Suppressor macrophage treated with lipopolysaccharide for 4 hours (primary cell): ENCODE results near the gene NCOA1.
A peak's percentile ranks its signal among the peaks of the same experiment; 100 is the strongest.
"Not testable (repeated sequence)": the region's sequence is repeated elsewhere in the genome, so short reads cannot be mapped to it uniquely, and the experiment has no call there.

Source experiments
- DNase-seq: peaks from one replicate; pipeline ENCODE4 v3.0.0-alpha.2; 2020

The NCOA1 gene

DNA sequence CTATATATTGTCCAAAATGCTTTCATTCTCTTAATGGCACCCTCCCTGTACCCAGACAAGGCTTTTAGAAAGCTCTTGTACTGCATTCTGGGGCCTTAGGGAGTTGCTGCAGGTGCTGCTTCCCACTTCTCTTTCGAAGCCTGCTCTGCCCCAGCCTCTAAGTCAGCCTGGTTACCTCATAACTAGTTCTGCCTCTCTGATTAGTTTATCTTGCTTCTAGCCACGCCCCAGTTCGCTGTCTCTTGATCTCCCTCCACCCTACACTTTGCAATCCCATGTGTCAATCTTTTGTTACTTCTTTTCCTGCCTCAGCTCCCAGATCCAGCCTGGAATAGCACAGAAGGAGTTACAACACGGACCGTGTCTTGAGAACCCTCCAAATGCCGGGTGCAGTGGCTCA lies 13.8 kb upstream of the NCOA1 start:
- DNase-seq: no peak

GRCh38 chr2:24478243-24478642 lies 12.8 kb upstream of the NCOA1 start:
- DNase-seq: no peak

GRCh38 chr2:24480245-24480644 lies 10.8 kb upstream of the NCOA1 start:
- DNase-seq: no peak

- DNase-seq: peak; percentile 89
These were observed 8.6 kb upstream of the NCOA1 start for GRCh38 chr2:24482251-24482971.

DNA sequence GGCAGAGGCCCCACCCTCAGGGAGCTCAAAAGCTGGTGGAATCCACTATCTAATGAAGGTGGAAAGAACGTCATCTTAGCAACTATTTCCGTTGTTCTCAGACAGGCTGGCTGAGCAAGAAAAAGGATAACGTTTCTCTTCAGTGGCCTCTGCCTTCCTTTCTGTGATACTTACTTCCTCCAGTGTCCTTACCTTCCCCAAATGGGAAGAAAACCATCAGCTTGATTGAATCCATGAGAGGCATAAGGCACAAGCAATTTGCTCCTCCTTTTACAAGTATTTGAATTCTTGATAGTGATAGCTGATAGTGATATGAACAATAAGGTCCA lies 8.1 kb upstream of the NCOA1 start:
- DNase-seq: no peak

DNA sequence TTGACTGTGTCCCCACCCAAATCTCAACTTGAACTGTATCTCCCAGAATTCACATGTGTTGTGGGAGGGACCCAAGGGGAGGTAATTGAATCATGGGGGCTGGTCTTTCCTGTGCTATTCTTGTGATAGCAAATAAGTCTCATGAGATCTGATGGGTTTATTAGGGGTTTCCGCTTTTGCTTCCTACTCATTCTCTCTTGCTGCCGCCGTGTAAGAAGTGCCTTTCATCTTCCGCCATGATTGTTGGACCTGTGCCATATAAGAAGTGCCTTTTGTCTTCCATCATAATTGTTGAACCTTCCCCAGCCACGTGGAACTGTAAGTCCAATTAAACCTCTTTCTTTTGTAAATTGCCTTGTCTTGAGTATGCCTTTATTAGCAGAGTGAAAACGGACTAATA lies 6.4 kb upstream of the NCOA1 start:
- not testable (repeated sequence) for DNase-seq

DNA sequence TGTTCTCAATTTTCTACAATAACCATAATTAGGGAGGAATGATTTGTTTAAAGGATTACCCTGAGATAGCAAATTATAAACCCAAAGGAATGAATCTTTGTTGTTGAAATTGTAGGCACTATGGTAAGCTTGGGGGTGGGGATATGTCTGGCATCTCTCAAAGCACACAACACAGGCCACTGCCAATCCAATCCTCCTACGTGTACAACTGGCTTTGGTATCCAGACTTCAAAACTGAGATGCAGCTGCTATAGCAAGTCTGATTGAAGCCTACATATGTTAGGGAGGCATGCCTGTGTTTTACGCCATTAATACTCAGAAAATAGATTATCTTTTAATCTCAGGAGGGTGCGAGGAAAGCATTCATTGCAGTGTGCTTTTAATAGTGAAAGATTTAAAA lies 5.9 kb upstream of the NCOA1 start:
- DNase-seq: no peak

- DNase-seq: no peak
These were observed 4.3 kb upstream of the NCOA1 start for GRCh38 chr2:24486636-24487205.

- DNase-seq: no peak
These were observed 1.4 kb upstream of the NCOA1 start for GRCh38 chr2:24489465-24490180.

DNA sequence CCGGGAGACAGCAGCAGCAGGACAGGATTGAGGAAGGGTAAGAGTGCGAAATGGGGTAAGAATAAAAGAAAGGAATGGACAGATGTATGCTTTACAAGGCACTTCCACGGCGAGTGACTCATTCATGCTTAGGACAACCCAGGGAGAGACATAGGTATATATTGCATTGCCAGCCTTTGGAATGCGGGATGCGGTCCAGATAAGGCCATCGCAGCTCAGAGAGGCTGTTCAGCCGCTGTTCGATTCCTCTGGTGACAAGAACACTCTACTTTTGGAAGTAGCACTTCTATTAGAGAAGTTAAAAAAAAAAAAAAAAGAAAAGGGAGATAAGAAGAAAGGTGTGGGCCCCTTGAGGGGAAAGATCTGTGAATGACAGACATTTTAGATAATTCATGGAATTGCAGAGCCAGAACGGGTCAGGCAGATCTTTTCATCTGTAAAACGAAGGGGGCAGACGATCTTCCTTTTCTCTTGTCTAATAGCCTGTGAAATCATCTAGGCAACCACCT lies 819 bp upstream of the NCOA1 start:
- DNase-seq: peak; percentile 20

DNA sequence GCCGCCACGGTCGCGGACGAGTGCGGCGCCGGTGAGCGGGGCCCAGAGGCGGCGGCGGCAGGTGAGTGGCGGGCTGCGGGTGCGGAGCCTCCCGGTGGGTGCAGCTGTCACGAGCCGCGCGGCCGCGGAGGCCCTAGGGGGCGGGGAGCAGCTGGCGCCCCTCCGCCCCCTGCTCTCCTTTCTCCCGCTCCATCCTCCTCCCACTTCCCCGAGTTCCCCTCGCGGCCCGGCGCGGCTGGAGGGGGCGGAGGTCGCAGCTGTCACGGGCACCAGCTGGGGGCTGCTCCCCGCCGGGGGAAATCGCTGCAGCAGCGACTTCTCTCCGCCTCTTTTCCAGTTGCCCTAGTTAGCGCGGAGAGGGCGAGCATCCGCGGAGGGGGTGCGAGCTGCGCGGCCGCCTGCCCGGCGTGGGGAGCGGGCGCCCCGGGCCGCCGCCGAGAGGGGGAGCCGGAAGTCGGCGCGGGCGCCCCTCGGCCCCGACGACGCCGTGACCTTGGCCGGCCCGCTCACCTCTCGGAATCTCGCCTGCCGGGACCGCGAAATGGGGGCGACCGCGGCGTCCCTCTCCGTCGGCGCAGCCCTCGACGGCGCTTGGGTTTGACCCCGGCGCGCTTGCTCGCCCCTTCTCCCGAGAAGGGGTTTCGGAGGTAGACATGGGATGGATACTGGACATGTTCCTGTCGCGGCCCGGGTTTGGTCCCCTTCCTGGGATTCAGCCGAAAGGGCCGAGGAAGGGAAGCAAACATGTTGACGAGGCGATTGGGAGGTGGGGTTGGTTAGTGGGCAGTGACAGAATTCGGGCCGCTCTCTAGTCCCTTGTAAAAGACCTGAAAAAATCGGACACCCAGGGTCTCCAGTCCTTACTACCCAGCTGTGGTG lies 727 bp downstream of the NCOA1 start:
- peak; percentile 56 for DNase-seq

GRCh38 chr2:24492421-24493279 lies 1.6 kb downstream of the NCOA1 start:
- peak; percentile 30 for DNase-seq

GRCh38 chr2:24493713-24494112 lies 2.7 kb downstream of the NCOA1 start:
- DNase-seq: peak; percentile 79

DNA sequence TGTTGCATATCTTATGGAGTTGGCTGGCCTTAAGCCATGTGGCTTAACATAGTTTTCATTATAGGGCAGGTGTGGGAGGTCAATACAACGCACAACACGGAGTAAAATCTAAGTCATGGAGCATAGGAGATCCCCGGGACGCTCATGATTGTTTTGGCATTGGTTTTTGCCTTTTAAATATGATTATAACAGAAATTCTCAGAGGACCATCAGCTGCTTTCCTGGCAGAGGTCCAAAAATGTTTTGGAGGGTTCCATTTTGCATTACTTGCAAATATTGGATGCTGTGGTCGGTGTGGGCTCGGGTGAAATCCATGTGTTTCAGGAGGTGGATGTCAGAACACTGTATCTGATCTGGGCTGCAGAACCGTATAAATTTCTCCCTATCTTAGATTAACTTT lies 3.4 kb downstream of the NCOA1 start:
- DNase-seq: no peak

DNA sequence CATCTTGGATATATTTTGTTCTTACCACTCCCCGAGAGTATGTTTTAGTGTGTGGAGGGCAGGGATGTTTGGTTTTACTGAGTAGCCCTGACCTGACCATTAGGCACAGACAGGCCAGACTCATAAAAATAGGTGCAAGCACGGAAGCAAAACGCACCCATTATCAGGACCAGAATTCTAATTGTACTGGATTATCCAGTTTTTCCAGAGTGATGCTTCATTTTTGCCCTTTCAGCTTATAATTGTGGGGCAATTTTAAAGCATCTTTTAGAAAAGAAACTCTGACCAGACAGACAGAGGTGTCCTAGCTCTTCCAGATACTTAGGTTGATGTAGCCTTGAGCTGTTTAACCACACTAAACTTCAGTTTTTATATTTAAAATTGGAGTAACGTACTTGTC lies 4.4 kb downstream of the NCOA1 start:
- no peak for DNase-seq

DNA sequence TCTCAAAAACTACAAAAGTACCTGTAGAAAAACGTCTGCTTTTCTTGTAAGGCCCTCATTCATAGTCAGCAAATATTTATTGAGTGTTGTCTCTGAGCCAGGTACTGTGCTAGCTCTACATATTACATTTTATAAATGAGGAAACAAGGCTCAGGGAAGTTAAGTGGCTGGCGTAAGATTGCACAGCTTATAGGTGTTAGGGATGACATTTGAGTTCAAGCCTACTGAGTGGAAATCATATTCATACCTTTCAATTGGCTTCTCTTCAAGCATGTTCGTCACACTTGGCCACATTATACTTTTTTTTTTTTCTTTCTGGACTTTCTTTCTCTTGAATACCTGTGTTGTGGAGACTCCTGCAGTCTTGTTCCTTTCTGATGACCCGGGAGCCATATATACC lies 5.9 kb downstream of the NCOA1 start:
- DNase-seq: no peak

DNA sequence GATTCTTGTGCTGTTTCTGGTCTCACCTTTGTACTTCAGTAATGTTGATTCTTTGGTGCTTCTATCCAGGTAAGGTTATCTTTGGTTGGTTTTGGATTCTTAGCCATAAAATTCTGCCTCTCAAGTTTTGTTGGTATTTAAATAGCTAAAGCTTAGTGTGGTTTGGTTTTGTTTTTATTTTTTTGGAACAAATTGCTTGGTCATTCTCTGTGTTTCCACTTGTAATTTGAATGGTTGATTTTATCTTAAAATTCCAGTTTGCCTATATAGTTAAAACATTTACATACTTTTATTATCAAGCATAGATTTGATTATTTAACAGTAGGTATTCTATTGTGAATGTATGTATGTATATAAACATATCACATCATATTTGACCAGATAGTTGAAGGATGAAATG lies 6.6 kb downstream of the NCOA1 start:
- DNase-seq: no peak

DNA sequence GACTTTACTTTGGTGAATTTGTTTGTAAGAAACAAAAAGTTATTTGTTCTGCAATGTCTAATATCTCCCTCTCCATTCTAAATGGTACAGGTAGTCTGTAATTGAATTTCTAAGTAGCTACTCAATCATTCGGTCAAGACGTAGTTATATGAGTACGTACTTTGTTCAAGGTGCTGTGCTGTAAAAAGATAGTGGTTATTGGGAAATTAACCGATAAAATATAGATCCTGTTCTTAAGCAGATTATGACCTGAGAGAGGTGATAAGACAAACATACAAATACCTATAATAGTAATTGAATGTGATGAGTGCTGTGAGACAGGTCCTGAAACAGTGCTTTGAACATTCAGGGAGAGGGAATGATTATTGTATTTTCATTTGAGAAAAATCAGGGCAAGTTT lies 7.1 kb downstream of the NCOA1 start:
- no peak for DNase-seq

DNA sequence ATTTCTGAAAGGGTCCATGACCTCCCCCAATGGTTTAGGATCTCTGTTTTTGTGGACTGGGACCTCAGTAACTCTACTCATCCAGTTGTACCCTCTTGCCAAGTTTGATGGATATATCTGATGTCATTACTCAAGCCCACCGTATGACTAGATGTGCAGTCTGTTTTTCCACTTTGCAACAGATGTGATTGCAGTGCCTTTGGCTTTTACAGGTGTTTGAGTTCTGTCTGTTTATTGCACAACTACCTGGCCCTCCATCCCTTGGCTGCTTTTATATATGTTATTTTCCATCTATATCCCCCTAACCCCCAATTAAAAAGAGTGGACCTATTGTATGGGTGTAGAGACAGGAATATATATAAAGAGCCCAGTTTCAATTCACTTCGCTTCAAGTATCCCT lies 10.8 kb downstream of the NCOA1 start:
- no peak for DNase-seq

DNA sequence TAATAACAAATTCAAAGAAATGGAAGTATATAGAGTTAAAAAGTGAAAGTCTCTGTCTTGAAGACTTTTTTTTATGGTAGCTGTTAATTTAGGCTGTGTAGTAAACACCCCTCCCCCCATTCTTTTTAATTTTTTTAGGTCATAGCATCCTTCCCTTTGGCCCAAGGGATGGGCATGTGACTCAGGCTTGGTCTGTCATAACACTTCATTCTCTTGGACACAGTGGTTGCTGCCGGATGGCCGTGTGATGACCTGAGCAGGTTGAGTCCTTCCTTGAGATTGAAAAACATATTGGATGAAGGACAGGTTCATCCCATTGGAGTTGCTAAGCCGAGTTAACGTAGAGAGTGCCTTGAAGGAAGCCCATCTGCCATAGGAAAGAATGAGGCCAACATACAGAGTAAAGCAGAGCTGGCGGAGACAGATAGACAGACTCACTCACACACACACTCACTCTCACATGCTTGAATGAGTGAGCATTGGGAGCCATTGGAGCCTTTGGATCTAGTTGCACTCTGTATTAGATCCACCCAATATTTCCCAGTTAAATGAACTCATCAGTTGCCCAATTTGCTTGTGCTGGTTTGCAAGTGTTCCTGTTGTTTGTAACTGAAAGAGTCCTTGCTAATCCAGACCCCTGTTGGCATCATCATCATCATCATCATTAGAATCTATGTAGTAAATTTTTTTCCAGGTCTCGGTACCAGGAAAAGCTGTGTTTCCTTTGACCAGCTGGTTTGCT lies 14.7 kb downstream of the NCOA1 start:
- peak; percentile 71 for DNase-seq

DNA sequence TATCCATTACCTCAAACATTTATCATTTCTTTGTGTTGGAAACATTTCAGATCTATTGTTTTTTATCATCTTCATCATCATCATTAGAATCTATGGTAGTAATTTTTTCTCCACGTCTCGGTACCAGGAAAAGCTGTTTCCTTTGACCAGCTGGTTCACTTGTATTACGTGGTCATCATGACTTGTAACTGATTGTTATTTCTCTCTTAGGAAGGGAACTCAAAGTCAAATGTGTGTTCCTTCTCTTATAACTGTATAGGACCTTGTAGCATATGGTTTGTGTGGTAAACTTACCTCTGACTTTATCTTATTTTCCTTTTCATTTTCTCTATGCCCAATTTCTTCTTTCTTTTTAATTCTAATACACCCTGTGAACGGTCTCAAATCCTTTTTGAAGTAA lies 16.5 kb downstream of the NCOA1 start:
- peak; percentile 25 for DNase-seq

DNA sequence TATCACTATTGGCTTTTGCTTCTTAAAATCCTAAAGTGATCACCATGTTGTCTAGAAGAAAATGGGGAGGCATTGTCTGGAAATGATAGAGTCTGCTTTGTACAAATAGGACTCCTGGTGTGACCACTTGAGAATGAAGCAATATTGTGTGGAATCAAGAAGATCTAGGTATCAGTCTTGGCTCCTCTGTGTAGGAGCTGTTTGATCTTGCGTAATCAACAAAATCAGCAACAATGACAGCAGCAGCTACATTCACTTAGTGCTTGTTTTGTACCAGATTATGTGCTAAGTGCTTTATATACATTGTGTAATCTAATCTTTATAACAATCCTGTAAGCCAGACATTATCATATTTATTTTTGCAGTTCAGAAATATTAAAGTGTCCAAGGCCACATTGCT lies 17.8 kb downstream of the NCOA1 start:
- peak; percentile 38 for DNase-seq
